MG63 (cell line): ENCODE results near the gene SESN2. TPM values are rescaled to one million over a fixed set of nuclear protein-coding genes. Genes with fewer than 3 reads are reported as not detected.

Experiments
- total RNA-seq: library from RNA; depleted of rRNA; stranded (reverse); fragments of >200 nt; shearing (Covaris generic); gene quantifications from 2 replicates; pipeline ENCODE4 v1.2.3, GENCODE V29; 2014; ENCODE audit warnings: low replicate concordance; rRNA removed

SESN2 gene
- total RNA-seq, 1 experiment from 2014 or later = 19.0 TPM

Other genes starting within 250 kb of the SESN2 start
- gene EYA3, start 170.9 kb upstream of the SESN2 start, total RNA-seq = 7.2 and 23.1 TPM in 2 replicates
- 0.49 TPM in 1 of 2 replicates, not detected in the other for gene PTAFR, start 82.8 kb upstream of the SESN2 start, total RNA-seq
- gene DNAJC8, start 26.5 kb upstream of the SESN2 start, total RNA-seq = 115 and 155 TPM in 2 replicates
- 56.3 and 244 TPM in 2 replicates for gene ATP5IF1, start 23.4 kb upstream of the SESN2 start, total RNA-seq
- gene MED18, start 69.5 kb downstream of the SESN2 start, total RNA-seq = 21.1 and 30.0 TPM in 2 replicates
- 0.07 and 6.9 TPM in 2 replicates for gene PHACTR4, start 110.2 kb downstream of the SESN2 start, total RNA-seq
- 116 and 153 TPM in 2 replicates for gene RCC1, start 246.5 kb downstream of the SESN2 start, total RNA-seq